ENCODE data around the gene GTF3C4. TPM values are rescaled to one million over a fixed set of nuclear protein-coding genes. Genes with fewer than 3 reads are reported as not detected.

The GTF3C4 gene
- total and polyA plus RNA-seq, 2 of the 13 experiments (the other 11 are each of a cell fraction or from before 2014, with no cell fraction given), result 2.6 to 12.9 TPM

DNA sequence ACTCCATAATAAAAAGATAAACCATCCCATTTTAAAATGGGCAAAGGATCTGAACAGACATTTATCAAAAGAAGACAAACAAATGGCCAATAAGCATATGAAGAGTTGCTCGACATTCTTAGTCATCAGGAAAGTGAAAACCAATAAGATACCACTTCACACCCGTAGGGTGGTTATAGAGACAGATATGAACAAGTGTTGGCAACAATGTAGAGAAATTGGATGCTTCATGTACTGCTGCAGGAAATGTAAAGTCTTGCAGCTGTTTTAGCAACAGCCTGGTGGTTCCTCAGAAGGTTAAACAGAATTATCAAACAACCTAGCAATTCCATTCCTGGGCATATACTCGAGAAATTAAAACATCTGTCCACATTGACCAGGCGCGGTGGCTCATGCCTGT lies 42.5 kb downstream of the GTF3C4 start:
- ATAC-seq, result no peak
- in situ Hi-C loops (cut with HindIII; ENCODE audit: extremely low pct_ligation_motif_present, low pct_unique_long_range_greater_than_20kb), result no loop called here
- WGBS (ENCODE audit: low lambda C conversion rate), result 43% methylated on average over 5 of the region's 5 CpGs

More for the DNA sequence above, 42.5 kb downstream of the GTF3C4 start:
- intact Hi-C loops (cut with micrococcal nuclease; ENCODE audit: unreplicated experiment), result no loop called here
- FAIRE-seq (no peak), DNase-seq (ENCODE audit: low spot score) (no peak)
- Histone ChIP-seq H3K27ac (ENCODE audit: extremely low read length, insufficient read depth, low read length) (no peak overlapping the region), H3K79me2 (ENCODE audit: insufficient read depth, low read length) (no peaks in the 10 kb centered on the region), H3K9ac (ENCODE audit: insufficient read depth, low read depth, low read length) (no peak overlapping the region), H3K36me3 (replicated peaks in 1 of 2; ENCODE audit: control insufficient read depth in 1 of 2, insufficient read depth in 2 of 2, low read length in 2 of 2) (no peaks in the 10 kb centered on the region), H3K27me3 (ENCODE audit: control insufficient read depth in 1 of 2, insufficient read depth in 2 of 2, low read length in 2 of 2) (peaks cover 3 to 13% of the 10 kb centered on the region in 2 experiments; a peak in 4 of 5 replicates), H3K4me1 (ENCODE audit: insufficient read depth, low read length) (no peaks in the 10 kb centered on the region), H3K4me2 (ENCODE audit: low read depth, low read length) (no peak overlapping the region), H2AFZ (ENCODE audit: low read length) (no peak overlapping the region), H4K20me1 (ENCODE audit: insufficient read depth, low read length) (no peaks in the 10 kb centered on the region), H3K9me3 (ENCODE audit: low read length) (no peaks in the 10 kb centered on the region), H3K4me3 (replicated peaks in 1 of 3; ENCODE audit: insufficient read depth in 1 of 3, low read depth in 2 of 3, low read length in 3 of 3) (no peak overlapping the region)
- TF ChIP-seq XBP1 (CRISPR knock-in tag; IDR thresholded peaks at IDR 0.05) (no peak), ZNF713 (CRISPR knock-in tag; IDR thresholded peaks at IDR 0.05) (no peak), TBX3 (IDR thresholded peaks at IDR 0.05; ENCODE audit: borderline replicate concordance) (no peak), ZNF569 (CRISPR knock-in tag; IDR thresholded peaks at IDR 0.05; ENCODE audit: borderline replicate concordance) (no peak), ZNF432 (CRISPR knock-in tag; IDR thresholded peaks at IDR 0.05; ENCODE audit: borderline replicate concordance) (no peak), NCOA2 (CRISPR knock-in tag; IDR thresholded peaks at IDR 0.05) (no peak)
- TF ChIP-seq, protein P1, sequence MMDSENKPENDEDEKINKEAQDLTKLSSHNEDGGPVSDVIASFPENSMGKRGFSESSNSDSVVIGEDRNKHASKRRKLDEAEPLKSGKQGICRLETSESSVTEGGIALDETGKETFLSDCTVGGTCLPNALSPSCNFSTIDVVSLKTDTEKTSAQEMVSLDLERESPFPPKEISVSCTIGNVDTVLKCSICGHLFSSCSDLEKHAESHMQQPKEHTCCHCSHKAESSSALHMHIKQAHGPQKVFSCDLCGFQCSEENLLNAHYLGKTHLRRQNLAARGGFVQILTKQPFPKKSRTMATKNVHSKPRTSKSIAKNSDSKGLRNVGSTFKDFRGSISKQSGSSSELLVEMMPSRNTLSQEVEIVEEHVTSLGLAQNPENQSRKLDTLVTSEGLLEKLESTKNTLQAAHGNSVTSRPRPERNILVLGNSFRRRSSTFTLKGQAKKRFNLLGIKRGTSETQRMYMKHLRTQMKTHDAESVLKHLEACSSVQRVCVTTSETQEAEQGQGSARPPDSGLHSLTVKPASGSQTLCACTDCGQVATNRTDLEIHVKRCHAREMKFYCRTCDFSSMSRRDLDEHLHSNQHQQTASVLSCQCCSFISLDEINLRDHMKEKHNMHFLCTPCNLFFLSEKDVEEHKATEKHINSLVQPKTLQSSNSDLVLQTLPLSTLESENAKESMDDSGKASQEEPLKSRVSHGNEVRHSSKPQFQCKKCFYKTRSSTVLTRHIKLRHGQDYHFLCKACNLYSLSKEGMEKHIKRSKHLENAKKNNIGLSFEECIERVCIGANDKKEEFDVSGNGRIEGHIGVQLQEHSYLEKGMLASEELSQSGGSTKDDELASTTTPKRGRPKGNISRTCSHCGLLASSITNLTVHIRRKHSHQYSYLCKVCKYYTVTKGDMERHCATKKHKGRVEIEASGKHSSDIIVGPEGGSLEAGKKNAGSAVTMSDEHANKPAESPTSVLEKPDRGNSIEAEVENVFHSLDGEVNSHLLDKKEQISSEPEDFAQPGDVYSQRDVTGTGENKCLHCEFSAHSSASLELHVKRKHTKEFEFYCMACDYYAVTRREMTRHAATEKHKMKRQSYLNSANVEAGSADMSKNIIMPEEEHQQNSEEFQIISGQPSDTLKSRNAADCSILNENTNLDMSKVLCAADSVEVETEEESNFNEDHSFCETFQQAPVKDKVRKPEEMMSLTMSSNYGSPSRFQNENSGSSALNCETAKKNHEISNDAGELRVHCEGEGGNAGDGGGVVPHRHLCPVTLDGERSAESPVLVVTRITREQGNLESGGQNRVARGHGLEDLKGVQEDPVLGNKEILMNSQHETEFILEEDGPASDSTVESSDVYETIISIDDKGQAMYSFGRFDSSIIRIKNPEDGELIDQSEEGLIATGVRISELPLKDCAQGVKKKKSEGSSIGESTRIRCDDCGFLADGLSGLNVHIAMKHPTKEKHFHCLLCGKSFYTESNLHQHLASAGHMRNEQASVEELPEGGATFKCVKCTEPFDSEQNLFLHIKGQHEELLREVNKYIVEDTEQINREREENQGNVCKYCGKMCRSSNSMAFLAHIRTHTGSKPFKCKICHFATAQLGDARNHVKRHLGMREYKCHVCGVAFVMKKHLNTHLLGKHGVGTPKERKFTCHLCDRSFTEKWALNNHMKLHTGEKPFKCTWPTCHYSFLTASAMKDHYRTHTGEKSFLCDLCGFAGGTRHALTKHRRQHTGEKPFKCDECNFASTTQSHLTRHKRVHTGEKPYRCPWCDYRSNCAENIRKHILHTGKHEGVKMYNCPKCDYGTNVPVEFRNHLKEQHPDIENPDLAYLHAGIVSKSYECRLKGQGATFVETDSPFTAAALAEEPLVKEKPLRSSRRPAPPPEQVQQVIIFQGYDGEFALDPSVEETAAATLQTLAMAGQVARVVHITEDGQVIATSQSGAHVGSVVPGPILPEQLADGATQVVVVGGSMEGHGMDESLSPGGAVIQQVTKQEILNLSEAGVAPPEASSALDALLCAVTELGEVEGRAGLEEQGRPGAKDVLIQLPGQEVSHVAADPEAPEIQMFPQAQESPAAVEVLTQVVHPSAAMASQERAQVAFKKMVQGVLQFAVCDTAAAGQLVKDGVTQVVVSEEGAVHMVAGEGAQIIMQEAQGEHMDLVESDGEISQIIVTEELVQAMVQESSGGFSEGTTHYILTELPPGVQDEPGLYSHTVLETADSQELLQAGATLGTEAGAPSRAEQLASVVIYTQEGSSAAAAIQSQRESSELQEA (CRISPR knock-in tag; IDR thresholded peaks at IDR 0.05; ENCODE audit: not compliant biosample characterization), result no peak
- TF ChIP-seq, protein P2, sequence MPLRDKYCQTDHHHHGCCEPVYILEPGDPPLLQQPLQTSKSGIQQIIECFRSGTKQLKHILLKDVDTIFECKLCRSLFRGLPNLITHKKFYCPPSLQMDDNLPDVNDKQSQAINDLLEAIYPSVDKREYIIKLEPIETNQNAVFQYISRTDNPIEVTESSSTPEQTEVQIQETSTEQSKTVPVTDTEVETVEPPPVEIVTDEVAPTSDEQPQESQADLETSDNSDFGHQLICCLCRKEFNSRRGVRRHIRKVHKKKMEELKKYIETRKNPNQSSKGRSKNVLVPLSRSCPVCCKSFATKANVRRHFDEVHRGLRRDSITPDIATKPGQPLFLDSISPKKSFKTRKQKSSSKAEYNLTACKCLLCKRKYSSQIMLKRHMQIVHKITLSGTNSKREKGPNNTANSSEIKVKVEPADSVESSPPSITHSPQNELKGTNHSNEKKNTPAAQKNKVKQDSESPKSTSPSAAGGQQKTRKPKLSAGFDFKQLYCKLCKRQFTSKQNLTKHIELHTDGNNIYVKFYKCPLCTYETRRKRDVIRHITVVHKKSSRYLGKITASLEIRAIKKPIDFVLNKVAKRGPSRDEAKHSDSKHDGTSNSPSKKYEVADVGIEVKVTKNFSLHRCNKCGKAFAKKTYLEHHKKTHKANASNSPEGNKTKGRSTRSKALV (CRISPR knock-in tag; IDR thresholded peaks at IDR 0.05), result no peak
- no TSS peak for BruUV-seq (replicated peaks)
- POLR2A ChIA-PET, result no interaction called here
- CTCF ChIA-PET (ENCODE audit: low intra/inter-chr PET ratio, low total read pairs), result no interaction called here
